Measurements from ENCODE around the gene SPATA31E1.
"Not testable (repeated sequence)": the region's sequence is repeated elsewhere in the genome, so short reads cannot be mapped to it uniquely, and the experiment has no call there.

SPATA31E1 gene

DNA sequence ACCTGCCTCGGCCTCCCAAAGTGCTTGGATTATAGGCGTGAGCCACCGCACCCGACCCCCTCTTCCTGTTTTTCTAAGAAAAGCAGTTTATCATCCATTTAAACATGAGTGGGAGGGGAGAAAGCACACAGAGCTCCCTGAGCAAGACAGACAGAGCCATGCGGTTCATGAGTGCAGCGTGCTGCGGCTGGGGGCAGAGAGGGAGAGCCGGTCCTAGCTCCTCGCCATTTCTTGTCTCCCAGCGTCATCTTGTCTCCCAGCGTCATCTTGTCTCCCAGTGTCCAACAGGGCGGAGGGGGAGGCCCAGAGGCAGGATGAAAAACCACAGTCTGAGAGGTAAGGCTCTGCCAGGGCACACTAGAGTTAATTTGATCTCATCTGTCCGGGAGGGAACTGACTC is 36.3 kb downstream of the SPATA31E1 start:
- DNase-seq (ENCODE audit: low read depth, low spot score); H3K27ac ChIP-seq: not testable (repeated sequence)

DNA sequence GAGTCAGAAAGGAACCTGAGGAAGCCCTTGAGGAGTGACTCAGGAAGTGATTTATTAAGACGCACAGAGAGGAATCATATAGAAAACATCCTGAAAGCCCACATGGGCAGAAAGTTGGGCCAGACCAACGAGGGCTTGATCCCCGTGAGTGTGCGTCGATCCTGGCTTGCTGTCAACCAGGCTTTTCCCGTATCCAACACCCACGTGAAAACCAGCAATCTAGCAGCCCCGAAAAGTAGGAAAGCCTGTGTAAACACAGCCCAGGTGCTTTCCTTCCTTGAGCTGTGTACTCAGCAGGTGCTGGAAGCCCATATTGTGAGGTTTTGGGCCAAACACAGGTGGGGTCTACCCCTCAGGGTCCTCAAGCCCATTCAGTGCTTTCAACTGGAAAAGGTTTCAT is 38.9 kb downstream of the SPATA31E1 start:
- not testable (repeated sequence) for H3K27ac ChIP-seq

DNA sequence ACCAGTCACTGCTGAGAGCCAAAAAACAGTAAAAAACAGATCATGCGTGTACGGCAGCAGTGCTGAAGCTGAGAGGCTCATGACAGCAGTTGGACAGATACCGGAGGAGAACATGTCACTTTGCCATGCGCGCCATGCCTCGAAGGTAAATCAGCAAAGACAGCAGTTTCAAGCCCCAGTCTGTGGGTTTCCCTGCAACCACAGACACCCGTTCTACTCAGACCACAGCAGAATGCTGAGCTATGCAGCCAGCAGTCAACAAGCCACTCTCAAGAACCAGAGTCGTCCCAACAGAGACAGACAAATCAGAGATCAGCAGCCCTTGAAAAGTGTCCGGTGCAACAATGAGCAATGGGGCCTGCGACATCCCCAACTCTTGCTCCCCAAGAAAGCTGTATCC is 40.3 kb downstream of the SPATA31E1 start:
- not testable (repeated sequence) for H3K27ac ChIP-seq; DNase-seq (ENCODE audit: low read depth, low spot score)

More for the DNA sequence above, 38.9 kb downstream of the SPATA31E1 start:
- not testable (repeated sequence) for DNase-seq (ENCODE audit: low read depth, low spot score)

DNA sequence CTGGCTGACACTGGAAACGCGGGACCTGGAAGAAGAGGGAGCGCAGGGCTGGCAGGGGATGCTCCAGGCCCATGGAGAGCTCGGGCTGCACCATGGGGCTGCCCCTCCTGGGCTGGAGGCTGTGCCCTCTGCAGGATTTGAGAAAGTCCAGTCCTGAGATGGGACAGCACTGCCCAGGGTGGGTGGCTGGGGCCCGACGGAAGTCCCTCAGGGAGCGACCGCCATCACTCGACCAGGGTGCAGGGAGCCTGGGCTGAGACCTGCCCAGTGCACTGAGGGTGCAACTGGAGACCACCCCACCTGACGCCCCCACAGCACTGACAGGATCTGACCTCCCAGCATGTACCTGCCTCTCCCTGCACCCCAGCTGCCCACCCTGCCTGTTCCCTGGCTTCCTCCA is 42.2 kb downstream of the SPATA31E1 start:
- not testable (repeated sequence) for H3K27ac ChIP-seq; DNase-seq (ENCODE audit: low read depth, low spot score)

DNA sequence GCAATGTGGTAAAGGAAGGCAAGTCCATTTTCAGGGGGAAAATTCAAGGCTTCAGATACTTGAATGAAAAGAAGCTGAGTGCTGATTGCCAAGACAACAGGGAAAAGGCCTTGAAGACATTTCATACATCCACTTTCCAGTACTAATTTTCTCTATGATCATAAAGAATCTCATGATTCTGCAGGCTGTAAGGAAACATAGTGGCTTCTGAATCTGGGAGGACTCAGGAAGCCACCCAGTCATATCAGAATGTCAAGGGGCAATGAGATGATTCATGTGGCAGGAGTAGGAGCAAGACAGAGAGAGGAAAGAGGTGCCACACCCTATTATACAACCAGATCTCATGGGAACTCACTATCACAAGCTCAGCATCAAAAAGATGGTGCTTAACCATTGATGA is 46.5 kb downstream of the SPATA31E1 start:
- not testable (repeated sequence) for H3K27ac ChIP-seq; DNase-seq (ENCODE audit: low read depth, low spot score)

DNA sequence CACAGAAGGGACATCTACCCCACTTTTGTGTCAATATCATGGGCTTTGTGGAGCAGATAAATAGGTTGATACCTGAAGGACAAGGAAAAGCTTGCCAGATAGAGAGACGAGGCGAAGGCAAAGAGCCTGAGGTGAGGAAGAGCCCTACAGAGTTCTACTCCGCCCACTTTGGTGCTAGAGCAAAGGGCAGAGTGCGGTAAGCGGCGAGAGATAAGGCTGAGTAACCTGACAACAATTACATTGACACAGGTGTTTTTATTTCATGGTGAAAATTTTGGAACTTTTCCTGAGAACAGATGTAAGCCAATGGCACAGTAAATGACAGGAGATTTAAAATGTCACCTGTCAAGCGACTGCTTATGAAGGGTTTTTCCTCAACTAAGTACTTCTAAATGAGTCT is 51.8 kb downstream of the SPATA31E1 start:
- not testable (repeated sequence) for DNase-seq (ENCODE audit: low read depth, low spot score); H3K27ac ChIP-seq

DNA sequence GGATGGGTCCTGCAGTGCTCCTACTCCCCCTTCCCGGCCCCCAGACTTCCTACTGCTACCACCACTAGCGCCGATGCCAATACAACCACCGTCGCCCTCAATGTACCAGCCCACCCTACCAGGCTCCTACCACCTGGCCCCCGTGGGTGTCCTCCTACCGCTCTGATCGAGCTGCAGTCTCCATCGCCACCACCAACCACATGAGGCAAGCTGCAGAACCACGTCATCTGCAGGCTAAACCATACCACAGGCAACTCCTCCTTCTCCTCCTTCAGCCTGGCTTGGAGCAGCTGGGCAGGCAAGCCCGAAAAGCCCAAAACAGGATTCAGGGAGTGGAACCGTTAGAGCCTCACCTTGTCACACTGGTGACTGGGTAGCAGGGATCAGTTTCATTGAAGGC is 54.7 kb downstream of the SPATA31E1 start:
- H3K27ac ChIP-seq; DNase-seq (ENCODE audit: low read depth, low spot score): not testable (repeated sequence)

DNA sequence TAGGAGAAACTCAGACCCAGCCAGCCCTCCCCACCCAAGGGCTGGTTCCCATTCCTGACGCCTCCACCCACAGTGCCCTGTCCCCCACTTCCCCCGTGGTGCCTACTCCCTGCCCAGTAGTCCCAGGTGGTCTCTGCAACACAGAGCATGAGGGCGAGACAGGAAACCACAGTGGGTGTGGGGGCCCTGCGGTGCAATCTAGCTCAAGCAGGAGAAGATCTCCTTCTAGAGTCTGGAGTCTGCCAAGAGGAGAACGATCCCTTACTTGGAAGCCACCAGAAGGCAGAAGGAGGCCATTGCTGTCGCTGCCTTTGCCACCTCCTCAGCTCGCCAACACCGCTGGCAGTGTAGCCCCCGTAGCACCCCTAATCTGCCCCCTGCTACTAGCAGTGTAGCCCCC is 55.2 kb downstream of the SPATA31E1 start:
- DNase-seq (ENCODE audit: low read depth, low spot score), result not testable (repeated sequence)

DNA sequence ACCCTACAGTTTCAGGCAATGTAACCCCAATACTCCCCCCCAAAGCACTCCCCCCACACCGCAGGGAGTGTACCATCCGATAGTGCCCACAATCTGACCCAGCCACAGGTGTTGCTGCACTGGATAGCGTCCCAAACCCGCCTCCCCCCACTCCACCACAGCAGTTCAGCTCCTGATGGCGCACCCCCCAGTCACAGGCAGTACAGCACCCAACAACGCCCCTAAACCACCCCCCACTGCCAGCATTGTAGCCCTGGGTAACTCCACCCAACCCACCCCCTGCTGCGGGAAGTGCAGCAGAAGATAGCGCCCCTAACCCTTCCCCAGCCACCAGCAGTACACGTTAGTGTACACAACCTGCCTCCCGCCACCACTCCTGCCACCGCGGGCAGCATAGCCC is 55.7 kb downstream of the SPATA31E1 start:
- not testable (repeated sequence) for DNase-seq (ENCODE audit: low read depth, low spot score); H3K27ac ChIP-seq

More for the DNA sequence above, 55.2 kb downstream of the SPATA31E1 start:
- not testable (repeated sequence) for H3K27ac ChIP-seq

Measured in epithelial cell of prostate (primary cell).